DMS153 (cell line): Measurements from ENCODE around the gene MAN1C1.
"Not testable (repeated sequence)": the region's sequence is repeated elsewhere in the genome, so short reads cannot be mapped to it uniquely, and the experiment has no call there.

Experiments
- DNase-seq: peaks from one replicate; lab custom pipeline; 2025; lab: John Stamatoyannopoulos, UW

MAN1C1 gene

GRCh38 chr1:25698252-25698651 is 81.7 kb downstream of the MAN1C1 start:
- no peak for DNase-seq

DNA sequence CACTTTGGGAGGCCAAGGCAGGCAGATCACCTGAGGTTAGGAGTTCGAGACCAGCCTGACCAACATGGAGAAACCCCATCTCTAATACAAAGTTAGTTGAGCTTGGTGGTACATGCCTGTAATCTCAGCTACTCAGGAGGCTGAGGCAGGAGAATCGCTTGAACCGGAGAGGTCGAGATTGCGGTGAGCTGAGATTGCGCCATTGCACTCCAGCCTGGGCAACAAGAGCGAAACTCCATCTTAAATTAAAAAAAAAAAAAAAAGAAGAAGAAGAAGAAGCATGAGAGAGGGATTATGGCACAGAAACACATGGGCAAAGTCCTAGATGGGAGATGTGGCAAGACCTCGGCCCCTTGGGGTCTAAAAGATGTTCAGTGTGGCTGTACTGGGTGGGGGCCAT is 82.5 kb downstream of the MAN1C1 start:
- not testable (repeated sequence) for DNase-seq

DNA sequence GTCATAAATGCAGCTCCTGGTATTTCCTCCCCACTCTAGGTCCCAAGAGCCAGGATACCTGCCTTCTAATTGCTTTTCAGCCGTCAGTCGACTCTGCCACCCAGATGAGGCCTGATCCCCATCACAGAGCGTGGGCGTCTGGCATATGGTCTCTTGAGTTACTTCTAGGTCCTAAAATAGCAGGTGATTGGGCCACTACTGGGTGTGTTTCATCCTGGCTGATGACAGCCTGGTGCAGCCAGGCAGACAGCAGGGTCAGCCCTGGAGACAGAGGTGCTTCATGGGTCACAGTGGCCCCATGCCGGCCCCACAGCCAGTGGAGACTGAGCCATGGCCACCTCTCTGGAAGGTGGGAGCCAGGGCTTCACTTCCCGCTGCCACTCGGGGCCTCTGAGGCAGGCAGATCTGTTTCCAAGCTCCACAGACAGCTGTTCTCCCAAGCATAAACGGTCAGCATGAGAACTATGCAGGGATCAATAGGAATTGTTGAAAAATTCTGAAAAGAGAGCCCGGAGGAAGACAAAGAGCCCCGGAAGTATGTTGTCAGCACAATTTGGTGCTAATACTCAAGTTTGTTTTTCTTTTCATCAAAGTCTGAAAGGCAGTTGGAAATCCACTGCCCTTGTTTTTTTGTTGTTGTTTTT is 83.0 kb downstream of the MAN1C1 start:
- DNase-seq, result no peak

GRCh38 chr1:25700144-25700523 is 83.5 kb downstream of the MAN1C1 start:
- DNase-seq, result no peak

GRCh38 chr1:25700626-25701025 is 84.0 kb downstream of the MAN1C1 start:
- DNase-seq, result no peak

GRCh38 chr1:25701030-25701785 is 84.6 kb downstream of the MAN1C1 start:
- no peak for DNase-seq

DNA sequence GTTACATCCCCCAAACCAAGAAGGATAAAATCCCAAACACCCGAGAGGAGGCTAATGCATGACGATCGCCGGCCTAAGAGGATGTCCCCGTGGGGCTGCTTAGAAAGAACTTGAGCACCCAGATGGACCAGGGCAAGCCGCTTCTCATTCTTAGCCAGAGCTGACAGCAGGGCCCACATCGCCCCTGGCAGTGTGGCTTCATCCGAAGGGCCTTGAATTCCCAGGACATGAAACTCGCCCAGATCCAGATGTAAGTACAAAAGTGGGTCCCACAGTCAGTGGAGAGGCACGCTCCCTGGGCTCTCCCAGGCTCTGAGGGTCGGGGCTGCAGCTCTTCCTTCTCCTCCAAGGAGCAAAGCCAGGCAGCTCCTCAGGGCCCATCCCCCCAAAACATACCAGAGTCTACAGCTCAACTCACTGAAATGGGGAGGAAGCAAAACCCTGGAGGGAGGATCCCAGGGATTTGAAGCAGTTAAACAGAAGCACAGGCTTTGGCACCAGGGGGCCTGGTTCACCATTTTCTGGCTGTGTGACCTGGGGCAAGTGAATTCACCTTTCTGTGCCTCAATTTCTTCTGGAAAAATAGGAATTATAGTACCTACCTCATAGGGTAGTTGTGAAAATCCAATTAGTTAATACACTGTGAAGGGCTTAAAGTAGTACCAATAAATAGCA is 85.6 kb downstream of the MAN1C1 start:
- DNase-seq, result no peak

DNA sequence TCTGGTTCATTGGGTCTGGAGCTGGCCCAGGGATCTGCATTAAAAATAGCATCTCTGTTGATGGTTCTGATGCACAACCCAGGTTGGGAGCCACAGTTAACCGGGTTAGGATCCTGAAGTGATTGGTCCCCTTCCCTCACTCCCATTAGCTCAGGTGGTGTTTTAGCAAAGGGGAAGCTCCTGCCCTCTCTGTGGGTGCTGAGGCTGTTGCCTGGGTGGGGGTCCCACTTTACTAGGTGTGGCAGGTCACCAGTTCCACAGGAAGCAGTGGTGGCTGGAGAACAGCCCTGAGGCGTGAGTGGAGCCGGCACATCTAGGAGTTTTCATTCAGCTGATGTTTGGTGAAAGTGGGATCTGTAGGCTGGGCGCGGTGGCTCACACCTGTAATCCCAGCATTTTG is 86.5 kb downstream of the MAN1C1 start:
- no peak for DNase-seq

- DNase-seq, result no peak
These were observed 87.2 kb downstream of the MAN1C1 start for GRCh38 chr1:25703671-25704266.

DNA sequence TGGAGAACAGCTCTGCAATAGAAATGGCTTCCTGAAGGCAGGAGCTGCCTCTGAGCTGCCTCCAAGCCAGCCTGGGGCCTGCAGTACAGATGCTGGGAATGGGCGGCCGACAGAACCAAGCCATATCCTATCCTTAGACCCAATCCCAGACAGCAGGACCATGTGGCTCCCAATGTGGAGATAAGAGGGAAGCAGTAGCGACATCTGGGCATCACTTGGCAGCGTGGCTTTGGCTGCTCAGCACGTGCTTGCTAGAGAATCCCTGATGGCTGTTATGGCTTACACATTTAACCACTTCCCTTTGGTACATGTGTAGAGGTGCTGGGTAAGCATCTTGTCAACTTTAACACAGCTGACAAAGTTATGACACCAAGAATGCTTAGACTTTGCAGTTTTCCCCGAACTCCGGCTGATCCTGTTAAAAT is 87.7 kb downstream of the MAN1C1 start:
- DNase-seq, result no peak

GRCh38 chr1:25705699-25706098 is 89.1 kb downstream of the MAN1C1 start:
- DNase-seq, result no peak

DNA sequence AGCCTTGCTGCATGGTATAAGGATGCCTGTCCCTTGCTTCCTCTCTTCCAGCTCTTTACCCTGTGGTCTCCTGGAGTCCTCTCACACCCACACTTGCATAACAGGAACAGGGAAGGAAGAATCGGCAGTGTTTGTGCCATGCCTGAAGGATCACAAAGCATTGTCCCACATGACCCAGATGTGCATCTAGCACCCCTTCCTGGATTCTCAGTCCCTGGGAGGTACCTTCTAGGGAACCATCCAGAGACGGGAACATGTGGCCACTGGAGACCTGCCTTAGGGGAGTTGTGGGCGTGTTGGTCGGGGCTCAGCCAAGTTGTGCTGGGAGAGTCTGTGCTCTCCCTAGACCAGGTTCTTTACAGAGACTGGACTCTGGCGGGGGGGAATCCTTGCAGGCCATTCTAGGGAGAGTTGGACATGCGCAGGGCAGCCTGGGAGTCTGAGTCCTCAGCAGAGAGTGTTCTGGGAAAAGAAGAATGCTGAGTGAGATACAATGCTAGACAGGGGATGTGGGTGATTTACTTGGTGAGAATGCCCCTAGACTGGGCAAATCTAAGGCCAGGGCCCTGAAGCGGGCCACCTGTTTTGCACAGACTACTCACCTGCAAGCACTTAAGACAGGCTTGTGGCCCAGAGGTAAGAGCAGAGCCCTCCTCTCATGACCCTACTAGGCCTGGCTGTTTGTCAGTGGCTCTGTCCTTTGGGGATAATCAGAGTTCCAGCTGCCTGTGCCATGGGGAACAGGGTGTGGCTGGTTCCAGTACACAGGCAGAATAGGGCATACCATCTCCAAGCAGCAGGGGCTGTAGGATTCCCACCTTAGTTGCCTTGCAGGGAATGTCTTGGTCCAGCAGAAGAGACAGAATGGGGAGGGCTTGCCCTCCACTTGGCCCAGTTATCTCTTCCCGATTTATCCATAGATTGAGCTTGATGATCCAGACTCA is 89.8 kb downstream of the MAN1C1 start:
- DNase-seq, result no peak

GRCh38 chr1:25707280-25708016 is 90.9 kb downstream of the MAN1C1 start:
- no peak for DNase-seq

DNA sequence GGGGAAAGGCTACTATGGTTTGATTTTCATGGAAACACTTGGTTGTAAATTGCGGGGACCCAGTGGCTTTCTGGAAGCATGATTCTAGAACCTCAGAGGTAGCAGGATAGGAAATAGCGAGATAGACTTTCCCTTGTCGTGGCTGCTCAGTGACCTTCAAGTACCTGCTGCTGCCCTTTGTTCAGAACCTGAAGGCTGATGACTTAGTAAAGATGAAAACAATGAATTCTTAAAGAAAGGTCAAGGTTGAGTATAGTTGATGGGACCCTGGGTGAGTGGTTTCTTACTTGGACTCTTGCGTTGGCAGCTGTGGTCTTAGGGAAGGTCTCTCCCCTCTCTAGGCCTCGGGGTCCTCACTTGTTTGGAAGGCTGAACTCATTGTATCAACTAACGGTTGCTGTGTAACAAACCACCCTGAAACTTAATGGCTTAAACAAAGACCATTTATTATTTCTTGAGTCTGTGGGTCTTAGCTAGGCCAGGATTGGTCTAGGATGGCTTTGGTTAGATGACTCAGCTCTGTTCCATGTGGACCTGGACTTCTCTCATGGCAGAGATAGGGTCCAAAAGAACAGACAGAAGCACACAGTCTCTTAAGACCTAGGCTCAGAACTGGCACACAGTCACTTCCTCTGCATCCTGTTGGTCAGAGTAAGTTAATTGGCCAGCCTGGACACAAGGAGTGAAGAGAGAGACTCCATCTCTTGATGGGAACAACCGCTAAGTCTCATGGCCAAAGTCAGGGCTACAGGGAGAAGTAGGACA is 94.2 kb downstream of the MAN1C1 start:
- DNase-seq, result no peak

- no peak for DNase-seq
These were observed 95.1 kb downstream of the MAN1C1 start for GRCh38 chr1:25711555-25712298.

- DNase-seq, result no peak
These were observed 95.8 kb downstream of the MAN1C1 start for GRCh38 chr1:25712299-25712970.

GRCh38 chr1:25713961-25714360 is 97.4 kb downstream of the MAN1C1 start:
- DNase-seq, result no peak

- DNase-seq, result no peak
These were observed 97.9 kb downstream of the MAN1C1 start for GRCh38 chr1:25714372-25714931.

DNA sequence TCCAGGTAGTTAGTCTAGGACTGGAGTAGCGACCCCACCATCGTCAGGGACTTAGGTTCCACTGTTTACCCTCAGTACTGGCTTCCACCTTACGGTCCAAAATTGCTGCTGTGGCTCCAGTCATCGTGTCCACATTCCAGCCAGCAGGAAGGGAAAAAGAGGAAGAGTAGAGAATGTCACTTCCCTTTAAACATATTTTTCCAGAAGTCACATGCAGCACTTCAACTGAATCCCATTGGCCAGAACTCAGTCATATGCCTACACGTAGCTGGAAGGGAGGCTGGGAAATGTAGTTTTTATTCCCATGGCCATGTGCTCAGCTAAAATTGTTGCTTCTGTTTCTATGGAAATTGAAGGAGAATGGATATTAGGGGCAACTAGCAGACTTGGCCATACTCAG is 99.3 kb downstream of the MAN1C1 start:
- DNase-seq, result no peak
